HG03135 (cell line): ENCODE results near the gene ZNRF1.

Experiments
- ATAC-seq: cut with Tn5 transposase; IDR thresholded peaks from one replicate; pipeline ENCODE4 v1.9.1; 2021; ENCODE audit warnings: mild to moderate bottlenecking, moderate library complexity; ENCODE audit not compliant: unreplicated experiment

ZNRF1 gene

GRCh38 chr16:75095204-75095621, 96.4 kb downstream of the ZNRF1 start:
- no peak for ATAC-seq

- ATAC-seq = no peak
Measured at GRCh38 chr16:75096656-75097055, 97.8 kb downstream of the ZNRF1 start.

GRCh38 chr16:75097191-75097761, 98.5 kb downstream of the ZNRF1 start:
- no peak for ATAC-seq

GRCh38 chr16:75097941-75098901, 99.4 kb downstream of the ZNRF1 start:
- ATAC-seq = peak; percentile 58

- ATAC-seq = no peak
Measured at GRCh38 chr16:75099075-75099667, 100.3 kb downstream of the ZNRF1 start.

- ATAC-seq = peak; percentile 46
Measured at GRCh38 chr16:75099738-75100602, 101.1 kb downstream of the ZNRF1 start.

- ATAC-seq = no peak
Measured at GRCh38 chr16:75100603-75100990, 101.8 kb downstream of the ZNRF1 start.

- ATAC-seq = no peak
Measured at GRCh38 chr16:75101635-75102034, 102.8 kb downstream of the ZNRF1 start.

- ATAC-seq = no peak
Measured at GRCh38 chr16:75102595-75102994, 103.8 kb downstream of the ZNRF1 start.

GRCh38 chr16:75103994-75104393, 105.2 kb downstream of the ZNRF1 start:
- ATAC-seq = no peak

- no peak for ATAC-seq
Measured at GRCh38 chr16:75104836-75105235, 106.0 kb downstream of the ZNRF1 start.

- no peak for ATAC-seq
Measured at GRCh38 chr16:75105306-75106061, 106.7 kb downstream of the ZNRF1 start.

GRCh38 chr16:75106351-75107274, 107.8 kb downstream of the ZNRF1 start:
- ATAC-seq = no peak

GRCh38 chr16:75107505-75107904, 108.7 kb downstream of the ZNRF1 start:
- ATAC-seq = no peak

- peak; percentile 31 for ATAC-seq
Measured at GRCh38 chr16:75108792-75109731, 110.2 kb downstream of the ZNRF1 start.

- ATAC-seq = no peak
Measured at GRCh38 chr16:75109732-75110243, 111.0 kb downstream of the ZNRF1 start.

- peak; percentile 66 for ATAC-seq
Measured at GRCh38 chr16:75110637-75111513, 112.1 kb downstream of the ZNRF1 start.
